ENCODE results near the gene DARS1. TPM values are rescaled to one million over a fixed set of nuclear protein-coding genes. Genes with fewer than 3 reads are reported as not detected.
"Not testable (repeated sequence)": the region's sequence is repeated elsewhere in the genome, so short reads cannot be mapped to it uniquely, and the experiment has no call there.

Gene DARS1
- total and polyA plus RNA-seq, 2 experiments from 2014 or later: 67.0 to 69.5 TPM

DNA sequence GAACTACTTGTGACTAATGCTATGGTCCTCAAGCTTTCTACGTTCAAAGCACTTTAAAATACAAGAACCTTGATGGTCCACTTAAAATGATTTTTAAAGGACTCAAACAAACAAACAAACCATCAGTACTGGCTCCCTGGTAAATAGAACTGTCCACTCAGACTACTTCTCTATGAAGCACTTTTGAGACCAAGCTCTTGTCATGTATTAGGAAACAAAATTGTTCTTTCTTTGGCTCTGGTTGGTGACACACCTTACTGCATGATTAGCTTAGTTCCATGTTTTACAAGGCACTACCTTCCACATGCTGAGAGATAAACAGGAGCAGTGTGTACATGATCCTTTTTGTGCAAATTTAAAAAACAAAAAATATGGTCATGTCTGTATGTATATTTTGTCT, 19.7 kb downstream of the DARS1 start:
- Histone ChIP-seq H3K27me3 (no peaks in the 10 kb centered on the region), H4K20me1 (ENCODE audit: insufficient read depth, poor library complexity, severe bottlenecking) (no peaks in the 10 kb centered on the region), H3K9me3 (ENCODE audit: low read depth) (no peaks in the 10 kb centered on the region), H3K9me2 (replicated peaks; ENCODE audit: insufficient read depth) (no peaks in the 10 kb centered on the region), H3K27ac (no peak overlapping the region), H3K36me3 (replicated peaks; ENCODE audit: insufficient read depth, low read depth) (no peaks in the 10 kb centered on the region), H2AFZ (no peak overlapping the region), H3K79me2 (peaks cover 53% of the 10 kb centered on the region), H3K4me2 (no peak overlapping the region), H3K4me3 (no peak overlapping the region), H3K4me1 (ENCODE audit: insufficient read depth) (no peaks in the 10 kb centered on the region)
- TF ChIP-seq EZH2 (IDR thresholded peaks at IDR 0.05; ENCODE audit: borderline replicate concordance) (no peak), EZH2phosphoT487 (IDR thresholded peaks at IDR 0.05; ENCODE audit: low read depth, severe bottlenecking, unreplicated experiment) (no peak)
- TF ChIP-seq, protein P1, sequence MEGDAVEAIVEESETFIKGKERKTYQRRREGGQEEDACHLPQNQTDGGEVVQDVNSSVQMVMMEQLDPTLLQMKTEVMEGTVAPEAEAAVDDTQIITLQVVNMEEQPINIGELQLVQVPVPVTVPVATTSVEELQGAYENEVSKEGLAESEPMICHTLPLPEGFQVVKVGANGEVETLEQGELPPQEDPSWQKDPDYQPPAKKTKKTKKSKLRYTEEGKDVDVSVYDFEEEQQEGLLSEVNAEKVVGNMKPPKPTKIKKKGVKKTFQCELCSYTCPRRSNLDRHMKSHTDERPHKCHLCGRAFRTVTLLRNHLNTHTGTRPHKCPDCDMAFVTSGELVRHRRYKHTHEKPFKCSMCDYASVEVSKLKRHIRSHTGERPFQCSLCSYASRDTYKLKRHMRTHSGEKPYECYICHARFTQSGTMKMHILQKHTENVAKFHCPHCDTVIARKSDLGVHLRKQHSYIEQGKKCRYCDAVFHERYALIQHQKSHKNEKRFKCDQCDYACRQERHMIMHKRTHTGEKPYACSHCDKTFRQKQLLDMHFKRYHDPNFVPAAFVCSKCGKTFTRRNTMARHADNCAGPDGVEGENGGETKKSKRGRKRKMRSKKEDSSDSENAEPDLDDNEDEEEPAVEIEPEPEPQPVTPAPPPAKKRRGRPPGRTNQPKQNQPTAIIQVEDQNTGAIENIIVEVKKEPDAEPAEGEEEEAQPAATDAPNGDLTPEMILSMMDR (IDR thresholded peaks at IDR 0.05; ENCODE audit: poor library complexity): no peak
- WGBS (ENCODE audit: low lambda C conversion rate, missing lambda C conversion rate): 78% methylated on average over 1 of the region's 1 CpG
- DNase-seq (ENCODE audit: low spot score): no peak

DNA sequence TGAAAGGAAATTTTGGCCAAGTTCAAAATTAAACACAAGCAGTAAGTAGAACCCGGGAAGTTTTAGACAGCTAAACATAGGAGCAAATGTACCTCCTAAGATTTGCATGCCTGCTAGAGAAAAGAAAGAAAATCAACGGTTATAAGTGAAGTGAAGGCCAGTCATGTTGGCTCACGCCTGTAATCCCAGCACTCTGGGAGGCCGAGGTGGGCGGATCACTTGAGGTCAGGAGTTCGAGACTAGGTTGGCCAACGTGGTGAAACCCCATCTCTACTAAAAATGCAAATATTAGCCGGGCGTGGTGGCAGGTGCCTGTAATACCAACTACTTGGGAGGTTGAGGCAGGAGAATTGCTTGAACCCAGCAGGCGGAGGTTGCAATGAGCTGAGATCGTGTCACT, 21.0 kb downstream of the DARS1 start:
- not testable (repeated sequence) for H3K9me2 ChIP-seq (replicated peaks; ENCODE audit: insufficient read depth); DNase-seq (ENCODE audit: low spot score); H3K4me3 ChIP-seq; H3K4me1 ChIP-seq (ENCODE audit: insufficient read depth); H2AFZ ChIP-seq; H4K20me1 ChIP-seq (ENCODE audit: insufficient read depth, poor library complexity, severe bottlenecking); H3K4me2 ChIP-seq; H3K9me3 ChIP-seq (ENCODE audit: low read depth); H3K36me3 ChIP-seq (replicated peaks; ENCODE audit: insufficient read depth, low read depth); H3K27me3 ChIP-seq; H3K27ac ChIP-seq
- WGBS (ENCODE audit: low lambda C conversion rate, missing lambda C conversion rate): 95% methylated on average over 11 of the region's 11 CpGs
- peaks cover 48% of the 10 kb centered on the region for H3K79me2 ChIP-seq

DNA sequence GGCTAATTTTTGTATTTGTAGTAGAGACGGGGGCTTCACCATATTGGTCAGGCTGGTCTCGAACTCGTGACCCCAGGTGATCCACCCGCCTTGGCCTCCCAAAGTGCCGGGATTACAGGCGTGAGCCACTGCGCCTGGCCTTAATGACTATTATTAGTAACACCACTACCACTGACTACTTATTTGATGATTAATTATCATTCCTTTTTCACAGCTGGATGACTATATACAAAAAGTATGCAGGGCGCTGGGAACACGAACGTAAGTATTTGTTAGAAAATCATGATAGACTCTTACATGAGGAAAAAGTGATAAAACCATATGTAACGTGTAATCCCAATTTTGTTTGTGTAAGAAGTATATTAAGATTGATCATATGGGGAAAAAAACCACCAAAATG, 21.6 kb downstream of the DARS1 start:
- WGBS (ENCODE audit: low lambda C conversion rate, missing lambda C conversion rate): 96% methylated on average over 11 of the region's 11 CpGs
- Histone ChIP-seq H3K4me2 (no peak overlapping the region), H3K36me3 (replicated peaks; ENCODE audit: insufficient read depth, low read depth) (no peaks in the 10 kb centered on the region), H3K4me3 (no peak overlapping the region), H3K79me2 (peaks cover 47% of the 10 kb centered on the region), H4K20me1 (ENCODE audit: insufficient read depth, poor library complexity, severe bottlenecking) (no peaks in the 10 kb centered on the region), H3K27me3 (no peaks in the 10 kb centered on the region), H3K9me3 (ENCODE audit: low read depth) (no peaks in the 10 kb centered on the region), H2AFZ (no peak overlapping the region), H3K9me2 (replicated peaks; ENCODE audit: insufficient read depth) (no peaks in the 10 kb centered on the region), H3K27ac (no peak overlapping the region), H3K4me1 (ENCODE audit: insufficient read depth) (no peaks in the 10 kb centered on the region)
- no peak for DNase-seq (ENCODE audit: low spot score)
- TF ChIP-seq EZH2 (IDR thresholded peaks at IDR 0.05; ENCODE audit: borderline replicate concordance): no peak
- TF ChIP-seq, protein P1 (IDR thresholded peaks at IDR 0.05; ENCODE audit: poor library complexity): no peak
- TF ChIP-seq EZH2phosphoT487 (IDR thresholded peaks at IDR 0.05; ENCODE audit: low read depth, severe bottlenecking, unreplicated experiment): no peak

DNA sequence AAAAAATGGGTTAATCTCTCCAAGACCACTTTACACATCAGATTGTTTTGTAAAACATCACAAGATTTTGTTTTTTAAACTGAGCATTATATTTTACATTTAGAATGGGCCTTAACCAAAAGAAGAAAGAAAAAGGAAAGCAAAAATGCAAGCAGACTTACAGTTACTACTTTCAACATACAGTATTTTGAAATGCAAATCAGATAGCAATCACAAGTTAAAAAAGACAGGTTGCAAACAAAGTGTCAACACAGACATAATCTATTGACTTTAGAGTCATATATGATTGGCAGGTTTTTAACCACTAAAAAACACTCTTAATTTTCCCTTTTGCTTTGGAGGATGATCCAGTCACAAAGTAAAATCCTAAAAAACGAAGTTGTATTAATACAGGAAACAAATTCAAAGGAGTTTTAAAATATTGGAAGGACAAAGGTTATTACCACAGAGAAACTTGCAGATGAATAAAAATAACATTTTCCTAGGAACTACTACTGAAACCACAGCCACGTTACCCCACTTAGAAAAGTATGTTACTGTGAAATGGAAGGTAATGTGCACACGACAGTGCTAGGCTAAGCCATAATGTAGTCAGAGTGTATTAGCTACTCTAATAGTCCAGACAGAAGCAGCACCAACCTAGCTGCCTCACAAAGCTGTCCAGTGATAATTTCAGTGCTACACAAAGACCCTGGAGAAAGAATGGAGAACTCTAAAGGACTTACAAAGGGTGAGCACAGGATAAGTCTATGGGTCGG, 22.9 kb downstream of the DARS1 start:
- DNase-seq (ENCODE audit: low spot score): no peak
- 83% methylated on average over 4 of the region's 4 CpGs for WGBS (ENCODE audit: low lambda C conversion rate, missing lambda C conversion rate)
- TF ChIP-seq EZH2 (IDR thresholded peaks at IDR 0.05; ENCODE audit: borderline replicate concordance): no peak
- TF ChIP-seq, protein P1 (IDR thresholded peaks at IDR 0.05; ENCODE audit: poor library complexity): no peak
- no peak for TF ChIP-seq EZH2phosphoT487 (IDR thresholded peaks at IDR 0.05; ENCODE audit: low read depth, severe bottlenecking, unreplicated experiment)
- Histone ChIP-seq H3K4me2 (no peak overlapping the region), H3K9me3 (ENCODE audit: low read depth) (no peaks in the 10 kb centered on the region), H4K20me1 (ENCODE audit: insufficient read depth, poor library complexity, severe bottlenecking) (no peaks in the 10 kb centered on the region), H3K79me2 (peaks cover 54% of the 10 kb centered on the region), H3K27me3 (no peaks in the 10 kb centered on the region), H3K9me2 (replicated peaks; ENCODE audit: insufficient read depth) (no peaks in the 10 kb centered on the region), H3K36me3 (replicated peaks; ENCODE audit: insufficient read depth, low read depth) (no peaks in the 10 kb centered on the region), H3K4me3 (no peak overlapping the region), H3K27ac (no peak overlapping the region), H3K4me1 (ENCODE audit: insufficient read depth) (no peaks in the 10 kb centered on the region), H2AFZ (no peak overlapping the region)
